ENCODE measurements around the gene PTPRK. TPM values are rescaled to one million over a fixed set of nuclear protein-coding genes. Genes with fewer than 3 reads are reported as not detected.

PTPRK gene
- total and polyA plus RNA-seq, 10 of the 15 experiments (the other 5 are each of a cell fraction or from before 2014, with no cell fraction given) = 0.23 to 1.9 (median 0.55) TPM

GRCh38 chr6:128500014-128500413 lies 20.4 kb downstream of the PTPRK start:
- Histone ChIP-seq H4K20me1 (ENCODE audit: control insufficient read depth, insufficient read depth) (no peaks in the 10 kb centered on the region), H3K27me3 (replicated peaks in 1 of 2; ENCODE audit: control insufficient read depth in 2 of 2, insufficient read depth in 2 of 2, low read length in 1 of 2) (no peaks in the 10 kb centered on the region), H3K27ac (ENCODE audit: control insufficient read depth, insufficient read depth) (no peak overlapping the region), H3K9me3 (replicated peaks; ENCODE audit: control insufficient read depth, insufficient read depth, low read length) (no peaks in the 10 kb centered on the region), H3K36me3 (ENCODE audit: control insufficient read depth in 2 of 2, insufficient read depth in 2 of 2, low read length in 1 of 2) (no peaks in the 10 kb centered on the region), H3K79me2 (ENCODE audit: control insufficient read depth, insufficient read depth, low read length) (no peaks in the 10 kb centered on the region), H3K4me2 (ENCODE audit: control insufficient read depth, insufficient read depth) (no peak overlapping the region), H2AFZ (ENCODE audit: control insufficient read depth, low read depth, low read length) (no peak overlapping the region), H3K4me3 (no peak overlapping the region), H3K4me1 (ENCODE audit: control insufficient read depth, insufficient read depth, low read length) (no peaks in the 10 kb centered on the region), H3K9ac (ENCODE audit: control insufficient read depth, insufficient read depth, low read length) (no peak overlapping the region)
- ATAC-seq = no peak
- BruUV-seq (replicated peaks) = no TSS peak
- no peak for DNase-seq (ENCODE audit: low read depth, low spot score)
- intact Hi-C loops (cut with micrococcal nuclease; ENCODE audit: unreplicated experiment) (no loop called here), in situ Hi-C loops (cut with MboI) (no loop called here)
- POLR2A ChIA-PET = no interaction called here
- CTCF ChIA-PET = interaction anchor here (0.6 kb wide), 1 partner anchor 1203 kb away, joined by 3 read pairs; no protein-coding TSS in a partner anchor
- no peak for FAIRE-seq
- TF ChIP-seq SPI1 (IDR thresholded peaks at IDR 0.05; ENCODE audit: borderline replicate concordance, insufficient read depth, low read depth, low read length) (no peak), SP1 (IDR thresholded peaks at IDR 0.05; ENCODE audit: low read depth, low read length) (no peak), EP300 (IDR thresholded peaks at IDR 0.05; ENCODE audit: borderline replicate concordance in 1 of 2, control insufficient read depth in 1 of 2, low read depth in 2 of 2, low read length in 2 of 2) (no peak), POU2F2 (IDR thresholded peaks at IDR 0.05; ENCODE audit: borderline replicate concordance, low read depth, low read length) (no peak), MXI1 (IDR thresholded peaks at IDR 0.05; ENCODE audit: low read depth, low read length) (no peak), HCFC1 (IDR thresholded peaks at IDR 0.05; ENCODE audit: low read length) (no peak), RB1 (IDR thresholded peaks at IDR 0.05; ENCODE audit: borderline replicate concordance) (no peak), BCL3 (IDR thresholded peaks at IDR 0.05; ENCODE audit: borderline replicate concordance, insufficient read depth, low read depth, low read length, poor library complexity, severe bottlenecking) (no peak), FOS (IDR thresholded peaks at IDR 0.05; ENCODE audit: borderline replicate concordance, extremely low read depth, insufficient read length) (no peak), EZH2 (IDR thresholded peaks at IDR 0.05; ENCODE audit: borderline replicate concordance, control insufficient read depth, low read depth, low read length) (no peak), NFYB (IDR thresholded peaks at IDR 0.05; ENCODE audit: insufficient read depth, low read depth, low read length) (no peak), CHD2 (IDR thresholded peaks at IDR 0.05; ENCODE audit: borderline replicate concordance, low read depth, low read length) (no peak), SMC3 (IDR thresholded peaks at IDR 0.05; ENCODE audit: borderline replicate concordance, low read length) (no peak), IKZF2 (IDR thresholded peaks at IDR 0.05) (no peak), RELA (IDR thresholded peaks at IDR 0.05; ENCODE audit: borderline replicate concordance, partially characterized antibody) (no peak)
- RAD21 ChIA-PET (ENCODE audit: unreplicated experiment) = no interaction called here
- SMC1A ChIA-PET (ENCODE audit: uncharacterized antibody, unreplicated experiment) = interaction anchor here (0.6 kb wide), 1 partner anchor 1142 kb away, joined by 3 read pairs; no protein-coding TSS in a partner anchor

Data from GM12878 (cell line).